ENCODE results near the gene NFU1. TPM values are rescaled to one million over a fixed set of nuclear protein-coding genes. Genes with fewer than 3 reads are reported as not detected.

The NFU1 gene
- total RNA-seq, 2 donors from 2014 or later, result 37.0 to 37.9 TPM

GRCh38 chr2:69456154-69456553 is 18.9 kb upstream of the NFU1 start:
- Mint-ChIP-seq H3K36me3 (ENCODE audit: low read depth) (peaks cover under 1% of the 10 kb centered on the region), H3K27ac (no peak overlapping the region), H3K9me3 (no peaks in the 10 kb centered on the region), H3K4me1 (peaks cover 23% of the 10 kb centered on the region), H3K27me3 (ENCODE audit: insufficient read depth) (peaks cover 3% of the 10 kb centered on the region), H3K4me3 (no peak overlapping the region)
- Histone ChIP-seq H3K9me3 (ENCODE audit: control insufficient read depth, low read length) (no peaks in the 10 kb centered on the region), H3K36me3 (ENCODE audit: control insufficient read depth, insufficient read depth, low read length) (no peaks in the 10 kb centered on the region), H3K27ac (ENCODE audit: low read depth, low read length) (no peak overlapping the region), H3K9ac (ENCODE audit: extremely low read depth, low read length, poor library complexity, severe bottlenecking) (no peak overlapping the region), H3K4me3 (ENCODE audit: low read length) (no peak overlapping the region), H3K4me1 (ENCODE audit: control insufficient read depth, insufficient read depth, low read length) (peaks cover 20% of the 10 kb centered on the region), H3K27me3 (ENCODE audit: control insufficient read depth, insufficient read depth, low read length, poor library complexity, severe bottlenecking) (no peaks in the 10 kb centered on the region)
- TF ChIP-seq, protein P1, sequence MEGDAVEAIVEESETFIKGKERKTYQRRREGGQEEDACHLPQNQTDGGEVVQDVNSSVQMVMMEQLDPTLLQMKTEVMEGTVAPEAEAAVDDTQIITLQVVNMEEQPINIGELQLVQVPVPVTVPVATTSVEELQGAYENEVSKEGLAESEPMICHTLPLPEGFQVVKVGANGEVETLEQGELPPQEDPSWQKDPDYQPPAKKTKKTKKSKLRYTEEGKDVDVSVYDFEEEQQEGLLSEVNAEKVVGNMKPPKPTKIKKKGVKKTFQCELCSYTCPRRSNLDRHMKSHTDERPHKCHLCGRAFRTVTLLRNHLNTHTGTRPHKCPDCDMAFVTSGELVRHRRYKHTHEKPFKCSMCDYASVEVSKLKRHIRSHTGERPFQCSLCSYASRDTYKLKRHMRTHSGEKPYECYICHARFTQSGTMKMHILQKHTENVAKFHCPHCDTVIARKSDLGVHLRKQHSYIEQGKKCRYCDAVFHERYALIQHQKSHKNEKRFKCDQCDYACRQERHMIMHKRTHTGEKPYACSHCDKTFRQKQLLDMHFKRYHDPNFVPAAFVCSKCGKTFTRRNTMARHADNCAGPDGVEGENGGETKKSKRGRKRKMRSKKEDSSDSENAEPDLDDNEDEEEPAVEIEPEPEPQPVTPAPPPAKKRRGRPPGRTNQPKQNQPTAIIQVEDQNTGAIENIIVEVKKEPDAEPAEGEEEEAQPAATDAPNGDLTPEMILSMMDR (conservative IDR thresholded peaks at IDR 0.05), result no peak
- WGBS, 2 experiments (ENCODE audit: insufficient coverage in 1 of 2, insufficient read length in 1 of 2), result 89 to 96% methylated on average over 6 to 7 of the region's 7 CpGs
- no peak for DNase-seq

DNA sequence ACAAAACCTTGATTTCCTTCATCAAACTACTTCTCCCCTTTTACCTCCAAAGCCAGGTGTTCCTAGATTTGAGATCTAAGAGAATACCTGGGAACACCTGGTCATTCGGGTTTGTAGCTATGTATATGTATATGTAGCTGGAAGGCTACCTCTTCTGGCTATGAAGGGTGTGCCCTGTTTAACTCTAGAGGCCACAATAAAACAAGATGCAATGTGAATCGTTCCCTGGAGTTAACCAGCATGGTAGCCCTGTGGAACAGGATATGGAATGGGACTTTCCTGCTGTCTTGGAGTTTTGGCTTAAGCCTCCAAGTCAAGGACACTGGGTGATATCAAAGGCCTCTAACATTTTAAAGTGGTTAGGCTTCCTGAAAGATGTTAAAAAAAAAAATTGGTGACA is 17.7 kb upstream of the NFU1 start:
- Histone ChIP-seq H3K27me3 (ENCODE audit: control insufficient read depth, insufficient read depth, low read length, poor library complexity, severe bottlenecking) (no peaks in the 10 kb centered on the region), H3K36me3 (ENCODE audit: control insufficient read depth, insufficient read depth, low read length) (no peaks in the 10 kb centered on the region), H3K27ac (ENCODE audit: low read depth, low read length) (no peak overlapping the region), H3K4me3 (ENCODE audit: low read length) (no peak overlapping the region), H3K9me3 (ENCODE audit: control insufficient read depth, low read length) (no peaks in the 10 kb centered on the region), H3K9ac (ENCODE audit: extremely low read depth, low read length, poor library complexity, severe bottlenecking) (no peak overlapping the region), H3K4me1 (ENCODE audit: control insufficient read depth, insufficient read depth, low read length) (peaks cover 23% of the 10 kb centered on the region)
- no peak for DNase-seq
- Mint-ChIP-seq H3K4me3 (no peak overlapping the region), H3K27me3 (ENCODE audit: insufficient read depth) (peaks cover 3% of the 10 kb centered on the region), H3K9me3 (no peaks in the 10 kb centered on the region), H3K36me3 (ENCODE audit: low read depth) (no peaks in the 10 kb centered on the region), H3K4me1 (peaks cover 35% of the 10 kb centered on the region), H3K27ac (no peak overlapping the region)
- 98 to 100% methylated on average over 1 to 2 of the region's 2 CpGs for WGBS, 2 experiments (ENCODE audit: insufficient coverage in 1 of 2, insufficient read length in 1 of 2)
- TF ChIP-seq, protein P1 (conservative IDR thresholded peaks at IDR 0.05), result no peak

DNA sequence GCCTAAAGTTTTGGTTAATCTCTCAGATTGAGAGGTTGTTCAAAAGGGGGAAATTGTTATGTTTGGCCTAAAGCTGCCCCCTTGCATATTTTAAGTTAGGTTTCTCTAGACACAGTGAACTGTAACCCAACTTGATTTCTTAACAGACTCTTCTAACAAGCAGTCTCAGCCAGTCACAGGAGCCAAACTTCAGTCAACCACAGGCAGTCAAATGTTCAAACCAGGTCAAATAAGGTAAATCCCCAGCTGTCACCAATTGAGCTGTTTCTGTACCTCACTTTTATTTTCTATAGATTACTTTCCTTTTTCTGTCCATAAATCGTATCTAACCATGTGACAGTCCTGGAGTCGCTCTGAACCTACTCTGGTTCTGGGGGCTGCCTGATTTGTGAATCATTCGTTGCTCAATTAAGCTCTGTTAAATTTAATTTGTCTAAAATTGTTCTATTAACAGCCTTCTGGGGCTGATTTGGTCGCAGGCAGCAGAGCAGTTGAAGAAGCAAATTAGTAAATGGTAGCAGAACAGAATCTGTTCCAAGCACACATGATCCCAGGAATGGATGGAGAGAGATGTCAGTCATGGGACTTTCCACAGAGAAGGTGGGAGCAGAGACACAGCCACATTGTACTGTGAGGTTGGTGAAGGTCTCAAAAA is 16.4 kb upstream of the NFU1 start:
- Mint-ChIP-seq H3K36me3 (ENCODE audit: low read depth) (no peaks in the 10 kb centered on the region), H3K27ac (no peak overlapping the region), H3K27me3 (ENCODE audit: insufficient read depth) (peaks cover 3% of the 10 kb centered on the region), H3K4me3 (no peak overlapping the region), H3K9me3 (no peaks in the 10 kb centered on the region), H3K4me1 (peaks cover 46% of the 10 kb centered on the region)
- H3K9me3 ChIP-seq (ENCODE audit: control insufficient read depth, low read length), result no peaks in the 10 kb centered on the region
- no peak for DNase-seq
- peaks cover 27% of the 10 kb centered on the region for H3K4me1 ChIP-seq (ENCODE audit: control insufficient read depth, insufficient read depth, low read length)
- TF ChIP-seq, protein P1 (conservative IDR thresholded peaks at IDR 0.05), result no peak
- no peak overlapping the region for H3K9ac ChIP-seq (ENCODE audit: extremely low read depth, low read length, poor library complexity, severe bottlenecking)
- WGBS, 2 experiments (ENCODE audit: insufficient coverage in 1 of 2, insufficient read length in 1 of 2), result 93% methylated on average over 4 of the region's 4 CpGs
- H3K27ac ChIP-seq (ENCODE audit: low read depth, low read length), result no peak overlapping the region
- H3K27me3 ChIP-seq (ENCODE audit: control insufficient read depth, insufficient read depth, low read length, poor library complexity, severe bottlenecking), result no peaks in the 10 kb centered on the region
- H3K4me3 ChIP-seq (ENCODE audit: low read length), result no peak overlapping the region
- no peaks in the 10 kb centered on the region for H3K36me3 ChIP-seq (ENCODE audit: control insufficient read depth, insufficient read depth, low read length)

Data from endodermal cell (in vitro differentiated cells).